PC-9 (cell line): Measurements from ENCODE around the gene IGF2BP2. TPM values are rescaled to one million over a fixed set of nuclear protein-coding genes. Genes with fewer than 3 reads are reported as not detected.

ENCODE experiments used
- BruUV-seq: library from RNA; stranded (reverse); fragments of 400-500 nt; replicated peaks from 2 replicates; lab custom pipeline; 2021; lab: Mats Ljungman, UMichigan
- CTCF ChIA-PET: fragments of 300-600 bp; sonication (Branson Sonifier 250); formaldehyde crosslinking; loops from one replicate; lab custom pipeline; 2022; ENCODE audit warnings: antibody characterized with exemption; lab: Charles Lee
- POLR2A ChIA-PET: fragments of 300-600 bp; sonication (Branson Sonifier 250); formaldehyde crosslinking; loops from one replicate; lab custom pipeline; 2022; ENCODE audit warnings: antibody characterized with exemption; ENCODE audit not compliant: unreplicated experiment; lab: Charles Lee
- DNase-seq, 2 experiments: peaks; one replicate each; pipeline versions ENCODE4 v3.0.0 to v3.0.0-alpha.2; 2015 to 2022; ENCODE audit warnings: mixed read lengths in 1 of 2
- H2AFZ ChIP-seq: fragments of 200-600 bp; sonication (generic); 2 replicates; pipeline ENCODE4 v1.8.1; 2017; ENCODE audit warnings: antibody characterized with exemption
- H3F3A ChIP-seq: fragments of 200-600 bp; sonication (generic); 2 replicates; pipeline ENCODE4 v1.8.1; 2017; ENCODE audit warnings: antibody characterized with exemption, mild to moderate bottlenecking, low read depth; ENCODE audit not compliant: insufficient read depth
- H3K27ac ChIP-seq: fragments of 200-600 bp; sonication (generic); 2 replicates; pipeline ENCODE4 v1.6.1; 2016; ENCODE audit warnings: mixed run types
- H3K27me3 ChIP-seq: fragments of 200-600 bp; sonication (generic); 2 replicates; pipeline ENCODE4 v1.6.1; 2016; ENCODE audit warnings: low read depth, mixed run types; ENCODE audit not compliant: insufficient read depth
- H3K36me3 ChIP-seq: fragments of 200-600 bp; sonication (generic); 2 replicates; pipeline ENCODE4 v1.6.1; 2016; ENCODE audit warnings: low read depth, mixed run types
- H3K4me1 ChIP-seq: fragments of 200-600 bp; sonication (generic); replicated peaks from 2 replicates; pipeline ENCODE4 v1.6.1; 2016; ENCODE audit warnings: mixed run types; ENCODE audit not compliant: insufficient read depth
- H3K4me2 ChIP-seq: fragments of 200-600 bp; sonication (generic); 2 replicates; pipeline ENCODE4 v1.6.1; 2017; ENCODE audit warnings: mixed run types
- H3K4me3 ChIP-seq: fragments of 200-600 bp; sonication (generic); 2 replicates; pipeline ENCODE4 v1.6.1; 2016; ENCODE audit warnings: mixed run types
- H3K79me2 ChIP-seq: fragments of 200-600 bp; sonication (generic); 2 replicates; pipeline ENCODE4 v1.6.1; 2017; ENCODE audit warnings: low read depth, mixed run types
- H3K9me2 ChIP-seq: fragments of 200-600 bp; sonication (generic); 2 replicates; pipeline ENCODE4 v1.8.1; 2017; ENCODE audit warnings: mild to moderate bottlenecking; ENCODE audit not compliant: insufficient read depth
- H3K9me3 ChIP-seq: fragments of 200-600 bp; sonication (generic); 2 replicates; pipeline ENCODE4 v1.8.1; 2016; ENCODE audit warnings: low read depth; ENCODE audit not compliant: insufficient read depth
- H4K20me1 ChIP-seq: fragments of 200-600 bp; sonication (generic); 2 replicates; pipeline ENCODE4 v1.8.1; 2017; ENCODE audit not compliant: insufficient read depth
- EZH2 ChIP-seq: fragments of 200-600 bp; sonication (generic); IDR thresholded peaks from 2 replicates; pipeline ENCODE4 v1.8.0; 2017; ENCODE audit warnings: antibody characterized with exemption, low read depth
- intact Hi-C: fragments of 100-400 bp; cut with micrococcal nuclease; formaldehyde crosslinking; loops from one replicate; pipeline ENCODE4 v1.10.0; 2022; ENCODE audit not compliant: unreplicated experiment
- total RNA-seq: library from RNA; stranded (reverse); gene quantifications from 2 replicates; pipeline ENCODE4 v1.2.3, GENCODE V29; 2021
- TF ChIP-seq, protein P1 (sequence below): fragments of 200-600 bp; sonication (generic); conservative IDR thresholded peaks from 2 replicates; pipeline ENCODE4 v1.6.1; 2017; ENCODE audit warnings: mixed run types, antibody characterized with exemption, mild to moderate bottlenecking, moderate library complexity

The IGF2BP2 gene
- total RNA-seq, 1 experiment from 2014 or later = 140 TPM

- peaks cover 37% of the 10 kb centered on the region for H3K36me3 ChIP-seq
- no peak overlapping the region for H3K4me3 ChIP-seq
- no peaks in the 10 kb centered on the region for H3K9me2 ChIP-seq
- ChIA-PET POLR2A (no interaction called here), CTCF (no interaction called here)
- H3K79me2 ChIP-seq = peaks cover 99% of the 10 kb centered on the region
- H2AFZ ChIP-seq = no peak overlapping the region
- H3F3A ChIP-seq = peaks cover 38% of the 10 kb centered on the region; the same call in 1 of the 2 replicates
- no peaks in the 10 kb centered on the region for H3K27me3 ChIP-seq
- H4K20me1 ChIP-seq = peaks cover 97% of the 10 kb centered on the region
- BruUV-seq = no TSS peak
- no peaks in the 10 kb centered on the region for H3K9me3 ChIP-seq
- intact Hi-C loops = no loop called here
- no peak overlapping the region for H3K4me2 ChIP-seq
- no peak for TF ChIP-seq EZH2
- TF ChIP-seq, protein P1, sequence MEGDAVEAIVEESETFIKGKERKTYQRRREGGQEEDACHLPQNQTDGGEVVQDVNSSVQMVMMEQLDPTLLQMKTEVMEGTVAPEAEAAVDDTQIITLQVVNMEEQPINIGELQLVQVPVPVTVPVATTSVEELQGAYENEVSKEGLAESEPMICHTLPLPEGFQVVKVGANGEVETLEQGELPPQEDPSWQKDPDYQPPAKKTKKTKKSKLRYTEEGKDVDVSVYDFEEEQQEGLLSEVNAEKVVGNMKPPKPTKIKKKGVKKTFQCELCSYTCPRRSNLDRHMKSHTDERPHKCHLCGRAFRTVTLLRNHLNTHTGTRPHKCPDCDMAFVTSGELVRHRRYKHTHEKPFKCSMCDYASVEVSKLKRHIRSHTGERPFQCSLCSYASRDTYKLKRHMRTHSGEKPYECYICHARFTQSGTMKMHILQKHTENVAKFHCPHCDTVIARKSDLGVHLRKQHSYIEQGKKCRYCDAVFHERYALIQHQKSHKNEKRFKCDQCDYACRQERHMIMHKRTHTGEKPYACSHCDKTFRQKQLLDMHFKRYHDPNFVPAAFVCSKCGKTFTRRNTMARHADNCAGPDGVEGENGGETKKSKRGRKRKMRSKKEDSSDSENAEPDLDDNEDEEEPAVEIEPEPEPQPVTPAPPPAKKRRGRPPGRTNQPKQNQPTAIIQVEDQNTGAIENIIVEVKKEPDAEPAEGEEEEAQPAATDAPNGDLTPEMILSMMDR = no peak
- peaks cover 49% of the 10 kb centered on the region for H3K4me1 ChIP-seq
- no peak for DNase-seq
- H3K27ac ChIP-seq = 0 out of 2 replicates have a peak overlapping the region, but pooled peaks have one; percentile 2
These were observed 64.8 kb downstream of the IGF2BP2 start for GRCh38 chr3:185760088-185760487.

DNA sequence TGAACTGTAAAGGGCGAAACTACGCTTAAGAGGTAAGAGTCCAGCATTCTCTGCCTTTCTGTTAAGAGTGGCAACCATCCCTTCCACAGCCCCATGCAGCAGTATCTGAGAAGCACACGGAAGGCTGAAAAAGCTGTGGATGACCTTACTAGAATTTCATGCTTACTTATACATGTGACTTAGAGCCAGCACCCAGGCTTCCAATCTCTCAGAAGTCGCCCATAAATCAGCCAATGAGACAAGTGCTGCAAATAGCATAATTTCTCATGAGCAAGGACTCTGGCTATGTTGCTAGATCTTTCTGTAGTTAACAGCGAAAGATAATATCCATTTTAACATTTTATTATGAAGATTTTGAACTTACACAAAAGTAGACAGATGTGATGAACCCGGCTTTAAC is 65.3 kb downstream of the IGF2BP2 start:
- Histone ChIP-seq H3K36me3 (peaks cover 41% of the 10 kb centered on the region), H3K27ac (peak overlapping the region; percentile 22), H3F3A (peaks cover 38% of the 10 kb centered on the region; the same call in 1 of the 2 replicates), H2AFZ (no peak overlapping the region), H3K27me3 (no peaks in the 10 kb centered on the region), H4K20me1 (peaks cover 95% of the 10 kb centered on the region), H3K4me3 (no peak overlapping the region), H3K4me1 (peaks cover 49% of the 10 kb centered on the region), H3K9me2 (no peaks in the 10 kb centered on the region), H3K79me2 (peaks cover 99% of the 10 kb centered on the region), H3K9me3 (no peaks in the 10 kb centered on the region), H3K4me2 (peak overlapping the region; percentile 6)
- intact Hi-C loops = no loop called here
- TF ChIP-seq, protein P1 = no peak
- no peak for TF ChIP-seq EZH2
- ChIA-PET CTCF (no interaction called here), POLR2A (no interaction called here)
- DNase-seq = no peak
- BruUV-seq = no TSS peak

DNA sequence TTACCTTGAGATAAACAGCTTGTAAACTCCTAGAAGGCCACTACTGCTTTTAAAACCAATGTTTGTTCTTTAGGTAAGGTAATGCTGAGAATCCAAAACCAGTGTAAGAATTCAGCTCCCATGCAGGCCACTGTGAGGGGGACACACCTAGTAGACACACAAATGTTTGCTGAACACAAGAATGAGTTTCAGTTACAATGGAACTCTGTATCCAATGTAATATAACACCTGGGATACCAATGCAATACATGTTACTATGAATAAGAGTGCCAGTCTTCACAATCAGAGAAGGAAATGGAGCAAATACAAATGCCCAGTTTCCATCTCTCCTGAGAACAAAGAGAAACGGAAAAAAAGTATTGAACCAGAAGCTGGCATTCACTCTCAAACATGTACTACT is 65.9 kb downstream of the IGF2BP2 start:
- CTCF ChIA-PET = interaction anchor here (0.6 to 0.8 kb wide), 2 partner anchors 13 to 201 kb away, joined by 4 read pairs; no protein-coding TSS in a partner anchor
- H3K9me3 ChIP-seq = no peaks in the 10 kb centered on the region
- H3K4me1 ChIP-seq = peaks cover 49% of the 10 kb centered on the region
- DNase-seq = peak; percentile 36 to 75
- no TSS peak for BruUV-seq
- H3K36me3 ChIP-seq = peaks cover 44% of the 10 kb centered on the region
- H4K20me1 ChIP-seq = peaks cover 94% of the 10 kb centered on the region
- peaks cover 38% of the 10 kb centered on the region; the same call in 1 of the 2 replicates for H3F3A ChIP-seq
- H3K4me2 ChIP-seq = peak overlapping the region; percentile 6
- H2AFZ ChIP-seq = no peak overlapping the region
- H3K27me3 ChIP-seq = no peaks in the 10 kb centered on the region
- H3K79me2 ChIP-seq = peaks cover 100% of the 10 kb centered on the region
- H3K27ac ChIP-seq = peak overlapping the region; percentile 22
- intact Hi-C loops = no loop called here
- H3K4me3 ChIP-seq = no peak overlapping the region
- POLR2A ChIA-PET = no interaction called here
- TF ChIP-seq EZH2 = no peak
- TF ChIP-seq, protein P1 = no peak
- no peaks in the 10 kb centered on the region for H3K9me2 ChIP-seq
